SW480 (cell line): Measurements from ENCODE around the gene CCR6.

ENCODE experiments used
- DNase-seq: peaks from one replicate; pipeline ENCODE4 v3.0.0-alpha.2; 2016; ENCODE audit warnings: low spot score

The CCR6 gene

GRCh38 chr6:167098825-167099225 lies 24.1 kb upstream of the CCR6 start:
- no peak for DNase-seq

GRCh38 chr6:167099707-167100106 lies 23.2 kb upstream of the CCR6 start:
- no peak for DNase-seq

- peak; percentile 69 for DNase-seq
Measured at GRCh38 chr6:167100241-167100674, 22.6 kb upstream of the CCR6 start.

GRCh38 chr6:167102318-167102717 lies 20.6 kb upstream of the CCR6 start:
- DNase-seq = no peak

GRCh38 chr6:167103041-167103891 lies 19.6 kb upstream of the CCR6 start:
- DNase-seq = no peak

- DNase-seq = no peak
Measured at GRCh38 chr6:167104388-167104787, 18.5 kb upstream of the CCR6 start.

- no peak for DNase-seq
Measured at GRCh38 chr6:167105060-167105459, 17.8 kb upstream of the CCR6 start.

GRCh38 chr6:167106406-167106805 lies 16.5 kb upstream of the CCR6 start:
- no peak for DNase-seq

GRCh38 chr6:167107787-167108186 lies 15.1 kb upstream of the CCR6 start:
- no peak for DNase-seq

GRCh38 chr6:167108278-167108677 lies 14.6 kb upstream of the CCR6 start:
- DNase-seq = no peak

- DNase-seq = no peak
Measured at GRCh38 chr6:167109651-167110050, 13.2 kb upstream of the CCR6 start.

GRCh38 chr6:167111597-167111996 lies 11.3 kb upstream of the CCR6 start:
- no peak for DNase-seq

- no peak for DNase-seq
Measured at GRCh38 chr6:167112421-167112820, 10.5 kb upstream of the CCR6 start.

GRCh38 chr6:167113047-167113754 lies 9.7 kb upstream of the CCR6 start:
- no peak for DNase-seq

- no peak for DNase-seq
Measured at GRCh38 chr6:167113935-167114910, 8.7 kb upstream of the CCR6 start.

- DNase-seq = no peak
Measured at GRCh38 chr6:167115054-167115453, 7.8 kb upstream of the CCR6 start.

- no peak for DNase-seq
Measured at GRCh38 chr6:167116109-167116837, 6.6 kb upstream of the CCR6 start.

- no peak for DNase-seq
Measured at GRCh38 chr6:167116838-167117228, 6.1 kb upstream of the CCR6 start.

GRCh38 chr6:167118006-167118405 lies 4.9 kb upstream of the CCR6 start:
- no peak for DNase-seq

- no peak for DNase-seq
Measured at GRCh38 chr6:167118839-167119238, 4.1 kb upstream of the CCR6 start.
